B cell (primary cell): ENCODE results near the gene STK33. TPM values are rescaled to one million over a fixed set of nuclear protein-coding genes. Genes with fewer than 3 reads are reported as not detected.

Source experiments
- ATAC-seq: fragments of 200-7000 bp; cut with Tn5 transposase; one replicate; pipeline ENCODE4 v1.10.0; 2021; ENCODE audit warnings: low read depth, mild to moderate bottlenecking, moderate number of reproducible peaks, moderate library complexity
- CTCF ChIA-PET: fragments of 350-600 bp; sonication (Branson Sonifier 250); formaldehyde crosslinking; loops from one replicate; lab custom pipeline; 2021; ENCODE audit warnings: antibody characterized with exemption, inconsistent platforms; lab: Charles Lee
- POLR2A ChIA-PET: fragments of 350-600 bp; sonication (Branson Sonifier 250); formaldehyde crosslinking; loops from one replicate; lab custom pipeline; 2021; ENCODE audit warnings: antibody characterized with exemption; lab: Charles Lee
- DNase-seq: peaks from one replicate; pipeline ENCODE4 v3.0.0; 2013
- H2AFZ ChIP-seq: 2 replicates; pipeline ENCODE4 v1.6.1; 2012; ENCODE audit warnings: mild to moderate bottlenecking, low read depth, low read length; ENCODE audit not compliant: insufficient read depth, poor library complexity, severe bottlenecking
- H3K27ac ChIP-seq, 2 donors: 1 replicate in 1 of 2; 2 replicates in 1 of 2; pipeline ENCODE4 v1.5.1; 2012 to 2013; ENCODE audit warnings: low read length in 2 of 2, mild to moderate bottlenecking in 2 of 2, moderate library complexity in 1 of 2
- H3K27me3 ChIP-seq, 4 experiments: fragments of 200-600 bp in 1 of 4; sonication (generic) in 1 of 4; replicated peaks in 1 of 4; 1 replicate in 2 of 4; 2 replicates in 2 of 4; pipeline versions ENCODE4 v1.6.1 to v1.7.0; 2013 to 2016; ENCODE audit warnings: low read length in 3 of 4, mild to moderate bottlenecking in 2 of 4, mixed read lengths in 1 of 4, moderate library complexity in 1 of 4; ENCODE audit not compliant: insufficient read depth in 4 of 4, control insufficient read depth in 3 of 4; ENCODE audit errors: control extremely low read depth in 1 of 4
- H3K36me3 ChIP-seq, 2 experiments: replicated peaks in 1 of 2; 1 replicate in 1 of 2; 2 replicates in 1 of 2; pipeline versions ENCODE4 v1.6.1 to v1.7.1; 2013; ENCODE audit warnings: low read length in 1 of 2; ENCODE audit not compliant: insufficient read depth in 2 of 2, control insufficient read depth in 1 of 2; ENCODE audit errors: control extremely low read depth in 1 of 2, extremely low read depth in 1 of 2
- H3K4me1 ChIP-seq, 2 donors: fragments of 200-600 bp in 1 of 2; sonication (generic) in 1 of 2; 1 replicate in 1 of 2; 2 replicates in 1 of 2; pipeline versions ENCODE4 v1.5.1 to v1.6.1; 2013 to 2017; ENCODE audit warnings: low read length in 2 of 2; ENCODE audit not compliant: control insufficient read depth in 2 of 2, insufficient read depth in 2 of 2
- H3K4me2 ChIP-seq: replicated peaks from 2 replicates; pipeline ENCODE3; 2012; ENCODE audit warnings: mild to moderate bottlenecking, low read depth, low read length; ENCODE audit not compliant: poor library complexity, severe bottlenecking
- H3K4me3 ChIP-seq, 5 experiments: fragments of 200-600 bp in 1 of 5; sonication (generic) in 1 of 5; 1 replicate in 3 of 5; 2 replicates in 2 of 5; pipeline versions ENCODE4 v1.5.1 to v1.7.0; 2011 to 2016; ENCODE audit warnings: low read length in 4 of 5, mild to moderate bottlenecking in 4 of 5, low read depth in 2 of 5, control low read depth in 1 of 5, moderate library complexity in 1 of 5; ENCODE audit not compliant: insufficient read depth in 1 of 5; ENCODE audit errors: control extremely low read depth in 1 of 5, extremely low read depth in 1 of 5
- H3K79me2 ChIP-seq: fragments of 200-600 bp; sonication (generic); one replicate; pipeline ENCODE4 v1.6.0; 2016; ENCODE audit warnings: low read length; ENCODE audit not compliant: control insufficient read depth, insufficient read depth
- H3K9ac ChIP-seq: fragments of 200-600 bp; sonication (generic); 2 replicates; pipeline ENCODE4 v1.6.1; 2017; ENCODE audit warnings: mild to moderate bottlenecking, low read length, moderate library complexity
- H3K9me3 ChIP-seq, 3 donors: one replicate each; pipeline versions ENCODE4 v1.6.1 to v1.7.1; 2013; ENCODE audit warnings: low read length in 2 of 3; ENCODE audit not compliant: control insufficient read depth in 2 of 3, insufficient read depth in 1 of 3; ENCODE audit errors: control extremely low read depth in 1 of 3
- H4K20me1 ChIP-seq: 2 replicates; pipeline ENCODE4 v1.6.0; 2012; ENCODE audit warnings: mild to moderate bottlenecking, low read length; ENCODE audit not compliant: insufficient read depth, control insufficient read depth, poor library complexity, severe bottlenecking
- H3K27ac Mint-ChIP-seq: one replicate; pipeline ENCODE4 v1.8.0; 2021; ENCODE audit warnings: mixed read lengths
- H3K27me3 Mint-ChIP-seq: one replicate; pipeline ENCODE4 v1.8.0; 2021; ENCODE audit warnings: mixed read lengths
- H3K4me1 Mint-ChIP-seq: one replicate; pipeline ENCODE4 v1.8.0; 2021; ENCODE audit warnings: mixed read lengths
- H3K4me3 Mint-ChIP-seq: one replicate; pipeline ENCODE4 v1.8.0; 2021; ENCODE audit warnings: mixed read lengths
- H3K9me3 Mint-ChIP-seq: one replicate; pipeline ENCODE4 v1.8.0; 2022; ENCODE audit warnings: mixed read lengths; ENCODE audit not compliant: insufficient read depth
- EZH2 ChIP-seq: IDR thresholded peaks from 2 replicates; pipeline ENCODE4 v1.6.1; 2012; ENCODE audit warnings: borderline replicate concordance, low read depth, mild to moderate bottlenecking, moderate library complexity, low read length; ENCODE audit not compliant: insufficient read depth, poor library complexity, severe bottlenecking
- WGBS: methylation state at CpG from one replicate; pipeline ENCODE4 v1.1.5; 2013; ENCODE audit warnings: missing lambda C conversion rate; ENCODE audit not compliant: insufficient coverage; 5-methylcytosine and 5-hydroxymethylcytosine counted together
- intact Hi-C: fragments of 100-400 bp; cut with micrococcal nuclease; formaldehyde crosslinking; loops from one replicate; pipeline ENCODE4 v1.10.0; 2022
- polyA plus RNA-seq: library from polyadenylated mRNA; depleted of rRNA; stranded (reverse); fragments of >200 nt; gene quantifications from 2 replicates; pipeline ENCODE4 v1.2.3, GENCODE V29; 2012
- total RNA-seq, 2 donors: library from RNA; stranded (reverse); fragments of 120-200 nt in 1 of 2; gene quantifications; 1 replicate in 1 of 2; 2 replicates in 1 of 2; pipeline versions ENCODE4 v1.2.3 to v1.2.4, GENCODE V29; 2013 to 2022
- TF ChIP-seq, protein P1 (sequence below): fragments of 200-600 bp; IDR thresholded peaks from one replicate; pipeline ENCODE4 v1.8.0; 2022; ENCODE audit warnings: antibody characterized with exemption, mild to moderate bottlenecking

The STK33 gene
- total and polyA plus RNA-seq, 2 donors (not counting 1 experiment from before 2014, with no cell fraction given): 3.1 to 9.3 TPM

DNA sequence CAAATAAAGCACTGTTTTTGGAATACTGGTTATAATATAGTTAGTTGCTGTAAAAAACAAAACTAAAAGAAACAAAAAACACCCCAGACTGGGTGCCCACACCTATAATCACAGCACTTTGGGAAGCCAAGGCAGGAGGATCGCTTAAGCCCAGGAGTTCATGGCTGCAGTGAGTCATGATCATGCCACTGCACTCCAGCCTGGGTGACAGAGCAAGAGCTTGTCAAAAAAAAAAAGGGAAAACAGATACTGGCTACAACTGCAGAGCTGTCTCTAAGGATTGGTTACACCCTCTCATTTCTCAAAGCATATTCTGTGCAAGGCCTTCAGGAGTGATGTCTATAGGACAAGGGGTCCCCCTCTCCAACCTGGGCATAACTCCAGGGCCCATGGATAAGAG, 14.6 kb upstream of the STK33 start:
- no peaks in the 10 kb centered on the region for H3K4me1 Mint-ChIP-seq
- Histone ChIP-seq H3K4me2 (no peak overlapping the region), H3K27me3 (peaks cover 0 to 9% (median 3%) of the 10 kb centered on the region in 4 experiments), H3K4me3 (no peak overlapping the region), H2AFZ (no peak overlapping the region), H3K36me3 (no peaks in the 10 kb centered on the region), H3K9me3 (no peaks in the 10 kb centered on the region), H3K27ac (no peak overlapping the region), H3K4me1 (no peaks in the 10 kb centered on the region), H3K9ac (no peak overlapping the region), H3K79me2 (no peaks in the 10 kb centered on the region), H4K20me1 (no peaks in the 10 kb centered on the region)
- WGBS: 100% methylated on average over 1 of the region's 1 CpG
- H3K27ac Mint-ChIP-seq: no peak overlapping the region
- peaks cover 19% of the 10 kb centered on the region for H3K27me3 Mint-ChIP-seq
- ChIA-PET CTCF (no interaction called here), POLR2A (no interaction called here)
- no peak for TF ChIP-seq EZH2
- TF ChIP-seq, protein P1, sequence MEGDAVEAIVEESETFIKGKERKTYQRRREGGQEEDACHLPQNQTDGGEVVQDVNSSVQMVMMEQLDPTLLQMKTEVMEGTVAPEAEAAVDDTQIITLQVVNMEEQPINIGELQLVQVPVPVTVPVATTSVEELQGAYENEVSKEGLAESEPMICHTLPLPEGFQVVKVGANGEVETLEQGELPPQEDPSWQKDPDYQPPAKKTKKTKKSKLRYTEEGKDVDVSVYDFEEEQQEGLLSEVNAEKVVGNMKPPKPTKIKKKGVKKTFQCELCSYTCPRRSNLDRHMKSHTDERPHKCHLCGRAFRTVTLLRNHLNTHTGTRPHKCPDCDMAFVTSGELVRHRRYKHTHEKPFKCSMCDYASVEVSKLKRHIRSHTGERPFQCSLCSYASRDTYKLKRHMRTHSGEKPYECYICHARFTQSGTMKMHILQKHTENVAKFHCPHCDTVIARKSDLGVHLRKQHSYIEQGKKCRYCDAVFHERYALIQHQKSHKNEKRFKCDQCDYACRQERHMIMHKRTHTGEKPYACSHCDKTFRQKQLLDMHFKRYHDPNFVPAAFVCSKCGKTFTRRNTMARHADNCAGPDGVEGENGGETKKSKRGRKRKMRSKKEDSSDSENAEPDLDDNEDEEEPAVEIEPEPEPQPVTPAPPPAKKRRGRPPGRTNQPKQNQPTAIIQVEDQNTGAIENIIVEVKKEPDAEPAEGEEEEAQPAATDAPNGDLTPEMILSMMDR: no peak
- no peak for ATAC-seq
- DNase-seq: no peak
- intact Hi-C loops: no loop called here
- H3K9me3 Mint-ChIP-seq: no peaks in the 10 kb centered on the region
- no peak overlapping the region for H3K4me3 Mint-ChIP-seq

DNA sequence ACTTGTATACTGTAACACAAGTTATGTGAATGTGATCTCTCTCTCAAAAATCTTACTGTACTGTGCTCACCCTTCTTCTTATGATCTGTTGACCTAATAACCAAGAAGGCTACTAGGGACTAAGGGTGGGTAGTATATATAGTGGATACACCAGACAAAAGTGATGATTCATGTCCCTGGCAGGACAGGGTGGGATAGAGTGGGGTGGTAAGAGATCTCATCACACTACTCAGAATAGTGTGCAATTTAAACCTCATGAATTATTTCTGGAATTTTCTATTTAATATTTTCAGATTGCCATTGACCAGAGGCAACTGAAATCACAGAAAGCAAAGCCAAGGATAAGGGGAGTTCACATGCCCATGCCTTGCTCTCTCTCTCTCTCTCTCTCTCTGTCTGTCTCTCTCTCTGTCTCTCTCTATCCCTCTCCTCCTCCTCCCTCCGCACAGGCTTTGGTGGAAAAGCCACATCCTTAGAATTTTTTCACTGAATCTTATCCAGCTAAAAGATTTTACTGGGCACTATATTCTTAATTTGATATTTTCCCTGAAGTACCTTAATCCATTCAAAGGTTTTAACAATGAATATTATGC, 12.0 kb upstream of the STK33 start:
- Histone ChIP-seq H3K79me2 (no peaks in the 10 kb centered on the region), H3K36me3 (no peaks in the 10 kb centered on the region), H3K27ac (no peak overlapping the region), H2AFZ (no peak overlapping the region), H3K4me3 (no peak overlapping the region), H3K4me1 (no peaks in the 10 kb centered on the region), H3K27me3 (peaks cover 0 to 9% (median 3%) of the 10 kb centered on the region in 4 experiments), H3K4me2 (no peak overlapping the region), H4K20me1 (no peaks in the 10 kb centered on the region), H3K9me3 (no peaks in the 10 kb centered on the region), H3K9ac (no peak overlapping the region)
- H3K4me3 Mint-ChIP-seq: no peak overlapping the region
- TF ChIP-seq, protein P1: no peak
- no peak for TF ChIP-seq EZH2
- ChIA-PET CTCF (no interaction called here), POLR2A (no interaction called here)
- DNase-seq (no peak), ATAC-seq (no peak)
- WGBS: 80% methylated on average over 1 of the region's 1 CpG
- peaks cover 27% of the 10 kb centered on the region for H3K27me3 Mint-ChIP-seq
- H3K4me1 Mint-ChIP-seq: no peaks in the 10 kb centered on the region
- intact Hi-C loops: no loop called here
- H3K9me3 Mint-ChIP-seq: no peaks in the 10 kb centered on the region
- H3K27ac Mint-ChIP-seq: no peak overlapping the region
